PC-3 (cell line): ENCODE measurements around the gene SPTSSB.

Source experiments
- EZH2 ChIP-seq: fragments of 300-600 bp; sonication (generic); IDR thresholded peaks from one replicate; pipeline ENCODE4 v1.6.1; 2017; ENCODE audit warnings: antibody characterized with exemption, mild to moderate bottlenecking, low read length; ENCODE audit not compliant: unreplicated experiment
- EZH2phosphoT487 ChIP-seq: fragments of 300-600 bp; sonication (generic); IDR thresholded peaks from 2 replicates; pipeline ENCODE4 v1.6.1; 2018; ENCODE audit warnings: mild to moderate bottlenecking, antibody characterized with exemption, low read length, borderline replicate concordance
- TF ChIP-seq, protein P1 (sequence below): fragments of 300-600 bp; sonication (generic); conservative IDR thresholded peaks from 2 replicates; pipeline ENCODE4 v1.5.1; 2017; ENCODE audit warnings: antibody characterized with exemption, low read depth, mild to moderate bottlenecking, low read length

DNA sequence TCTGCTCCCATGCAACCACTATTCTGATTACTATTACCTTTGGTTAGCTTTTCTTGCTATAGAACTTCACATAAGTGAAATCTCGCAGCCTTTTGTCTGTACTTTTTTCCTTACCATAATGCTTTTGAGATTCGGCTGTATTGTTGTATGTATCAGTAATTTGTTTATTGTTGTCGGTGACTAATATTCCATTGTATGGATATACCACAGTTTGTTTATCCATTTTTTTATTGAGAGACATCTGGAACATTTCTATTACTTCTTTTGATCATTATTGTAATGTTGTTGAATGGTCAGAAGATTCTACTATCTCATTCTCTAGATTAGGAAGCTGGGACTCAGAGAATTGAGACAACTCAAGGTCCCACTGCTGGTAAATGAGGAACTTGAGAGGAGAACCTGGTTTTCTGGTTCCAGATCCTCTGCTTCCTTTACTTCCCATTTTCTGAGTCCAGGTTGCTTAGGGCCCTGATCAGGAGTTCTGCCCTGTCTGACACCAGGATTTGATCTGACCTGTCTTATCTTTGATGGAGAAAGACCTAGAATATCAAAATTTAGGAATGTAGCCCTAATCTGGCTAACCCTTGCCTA lies 18.2 kb upstream of the SPTSSB start:
- TF ChIP-seq, protein P1, sequence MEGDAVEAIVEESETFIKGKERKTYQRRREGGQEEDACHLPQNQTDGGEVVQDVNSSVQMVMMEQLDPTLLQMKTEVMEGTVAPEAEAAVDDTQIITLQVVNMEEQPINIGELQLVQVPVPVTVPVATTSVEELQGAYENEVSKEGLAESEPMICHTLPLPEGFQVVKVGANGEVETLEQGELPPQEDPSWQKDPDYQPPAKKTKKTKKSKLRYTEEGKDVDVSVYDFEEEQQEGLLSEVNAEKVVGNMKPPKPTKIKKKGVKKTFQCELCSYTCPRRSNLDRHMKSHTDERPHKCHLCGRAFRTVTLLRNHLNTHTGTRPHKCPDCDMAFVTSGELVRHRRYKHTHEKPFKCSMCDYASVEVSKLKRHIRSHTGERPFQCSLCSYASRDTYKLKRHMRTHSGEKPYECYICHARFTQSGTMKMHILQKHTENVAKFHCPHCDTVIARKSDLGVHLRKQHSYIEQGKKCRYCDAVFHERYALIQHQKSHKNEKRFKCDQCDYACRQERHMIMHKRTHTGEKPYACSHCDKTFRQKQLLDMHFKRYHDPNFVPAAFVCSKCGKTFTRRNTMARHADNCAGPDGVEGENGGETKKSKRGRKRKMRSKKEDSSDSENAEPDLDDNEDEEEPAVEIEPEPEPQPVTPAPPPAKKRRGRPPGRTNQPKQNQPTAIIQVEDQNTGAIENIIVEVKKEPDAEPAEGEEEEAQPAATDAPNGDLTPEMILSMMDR: no peak
- TF ChIP-seq EZH2 (no peak), EZH2phosphoT487 (no peak)
